Activated T-helper 1 cell treated with anti-CD3 and anti-CD28 coated beads, Interleukin-2, amount 50 U/mL, for 16 hours (primary cell): Measurements from ENCODE around the gene FMN1.

ENCODE experiments used
- DNase-seq, 2 donors: peaks; one replicate each; pipeline ENCODE4 v3.0.0-alpha.2; 2020; ENCODE audit warnings: low read depth in 1 of 2, low spot score in 1 of 2

The FMN1 gene

GRCh38 chr15:33066584-33066983 lies 127.9 kb downstream of the FMN1 start:
- no peak for DNase-seq

DNA sequence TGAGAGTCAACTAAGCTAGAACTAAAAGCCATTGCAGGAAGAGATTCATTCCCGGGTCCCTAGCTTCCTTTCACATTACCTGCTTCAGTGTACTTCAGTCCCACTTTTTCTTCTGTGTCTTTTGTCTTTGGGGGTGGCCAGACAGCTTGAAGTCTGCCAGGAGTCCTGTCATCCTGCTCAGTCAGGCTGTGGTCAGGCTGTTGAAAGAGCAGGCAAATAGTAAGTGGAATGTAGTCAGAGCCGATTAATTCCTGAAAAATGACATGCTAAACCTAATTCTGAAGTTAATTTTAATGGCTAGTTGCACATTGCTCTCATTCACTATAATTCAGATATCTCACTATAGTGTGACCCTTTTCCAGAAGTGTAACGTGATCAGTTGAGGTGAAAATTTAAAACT lies 129.6 kb downstream of the FMN1 start:
- no peak for DNase-seq

- no peak for DNase-seq
Measured at GRCh38 chr15:33059184-33059583, 135.3 kb downstream of the FMN1 start.

DNA sequence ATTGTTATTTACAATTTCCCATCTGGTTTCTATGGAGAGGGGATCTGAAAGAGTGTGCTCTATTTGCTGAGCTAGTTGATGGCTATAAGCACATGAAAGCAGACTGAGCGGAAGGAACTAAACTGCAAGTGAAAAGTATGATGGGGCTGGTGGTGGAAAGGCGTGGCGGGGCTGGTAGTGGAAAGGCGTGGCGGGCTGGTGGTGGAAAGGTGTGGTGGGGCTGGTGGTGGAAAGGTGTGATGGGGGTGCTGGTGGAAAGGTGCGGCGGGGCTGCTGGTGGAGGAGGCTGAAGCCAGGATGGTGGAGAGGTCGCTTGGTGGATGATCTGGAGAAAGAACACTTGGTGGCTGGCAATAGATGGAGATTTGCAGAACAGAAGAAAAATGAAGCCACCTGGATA lies 136.7 kb downstream of the FMN1 start:
- DNase-seq, result no peak

DNA sequence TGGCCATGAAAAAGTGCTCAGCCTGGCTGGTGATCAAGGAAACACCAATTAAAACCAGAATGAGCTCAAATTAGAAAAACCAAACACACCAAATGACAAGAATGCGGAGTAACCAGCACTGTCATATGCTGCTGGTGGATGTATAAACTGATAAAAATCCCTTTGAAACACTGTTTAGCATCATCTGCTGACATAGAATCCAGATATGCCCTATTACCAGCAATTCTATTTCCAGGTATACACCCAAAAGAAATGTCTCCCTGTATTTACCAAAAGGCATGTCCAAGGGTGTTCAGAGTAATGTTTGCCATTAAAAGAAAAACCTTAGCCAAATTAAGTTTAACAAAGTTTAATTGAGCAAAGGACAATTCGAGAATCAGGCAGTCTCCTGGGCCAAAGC lies 138.6 kb downstream of the FMN1 start:
- DNase-seq, result no peak

- DNase-seq, result no peak
Measured at GRCh38 chr15:33051528-33051927, 143.0 kb downstream of the FMN1 start.

- no peak for DNase-seq
Measured at GRCh38 chr15:33048255-33048654, 146.3 kb downstream of the FMN1 start.

GRCh38 chr15:33047077-33047476 lies 147.4 kb downstream of the FMN1 start:
- DNase-seq, result no peak

- DNase-seq, result no peak
Measured at GRCh38 chr15:33046329-33046728, 148.2 kb downstream of the FMN1 start.

- DNase-seq, result no peak
Measured at GRCh38 chr15:33045066-33045810, 149.3 kb downstream of the FMN1 start.

GRCh38 chr15:33044598-33044997 lies 149.9 kb downstream of the FMN1 start:
- no peak for DNase-seq

DNA sequence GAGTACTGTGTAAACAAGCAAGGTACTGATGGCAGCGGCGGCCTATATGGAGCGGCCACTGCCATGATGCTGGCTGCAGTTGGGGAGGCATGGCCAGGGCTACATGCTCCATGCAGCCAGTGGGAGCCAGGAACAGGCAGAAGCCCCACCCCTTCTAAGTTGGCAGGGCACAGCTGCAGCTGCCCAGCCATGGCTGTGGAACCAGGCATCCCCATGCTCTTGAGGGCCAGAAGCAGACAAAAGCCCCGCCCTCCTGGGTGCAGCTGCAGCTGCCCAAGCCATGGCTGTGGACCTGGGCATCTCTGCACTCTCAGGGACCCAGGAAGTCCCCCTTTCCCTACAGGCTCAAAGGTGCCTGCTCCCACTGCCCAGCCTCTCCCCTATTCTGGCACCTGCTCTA lies 150.9 kb downstream of the FMN1 start:
- DNase-seq, result no peak

- no peak for DNase-seq
Measured at GRCh38 chr15:33040496-33040895, 154.0 kb downstream of the FMN1 start.

DNA sequence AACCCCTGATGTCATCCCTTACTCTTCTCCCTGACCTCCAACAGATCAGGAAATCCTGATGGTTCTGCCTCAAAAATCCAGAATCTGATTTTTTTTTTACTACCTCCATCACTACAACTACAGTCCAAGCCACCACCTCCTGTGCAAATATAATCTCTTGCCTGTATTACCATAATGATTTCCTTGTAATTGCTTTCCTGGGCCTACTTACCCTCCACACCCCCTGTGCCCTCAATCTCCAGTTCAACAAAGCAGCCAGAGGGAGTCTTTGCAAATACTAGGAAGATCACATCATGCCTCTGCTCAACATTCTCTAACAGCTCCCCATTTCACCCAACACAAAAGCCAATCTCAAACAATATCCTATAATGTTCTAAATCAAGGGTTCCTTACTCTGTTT lies 159.9 kb downstream of the FMN1 start:
- DNase-seq, result no peak

DNA sequence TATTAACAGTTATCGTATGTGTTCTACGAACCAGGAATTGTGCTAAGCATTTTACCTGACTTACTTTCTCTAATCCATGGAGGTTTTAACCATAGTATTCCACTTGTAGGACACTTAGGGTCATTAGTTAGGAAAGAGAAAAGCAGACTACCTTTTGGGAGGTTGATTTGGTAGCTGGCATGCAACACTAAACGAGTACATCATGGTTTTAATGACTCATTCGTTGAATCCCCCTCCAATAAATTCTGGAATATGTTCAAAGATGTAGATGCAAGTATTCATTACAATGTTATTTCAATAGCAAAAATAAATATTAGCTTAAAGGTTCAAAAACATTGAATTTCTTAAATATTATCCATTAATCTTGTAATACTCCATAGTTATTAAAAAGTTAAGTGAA lies 162.5 kb downstream of the FMN1 start:
- no peak for DNase-seq

DNA sequence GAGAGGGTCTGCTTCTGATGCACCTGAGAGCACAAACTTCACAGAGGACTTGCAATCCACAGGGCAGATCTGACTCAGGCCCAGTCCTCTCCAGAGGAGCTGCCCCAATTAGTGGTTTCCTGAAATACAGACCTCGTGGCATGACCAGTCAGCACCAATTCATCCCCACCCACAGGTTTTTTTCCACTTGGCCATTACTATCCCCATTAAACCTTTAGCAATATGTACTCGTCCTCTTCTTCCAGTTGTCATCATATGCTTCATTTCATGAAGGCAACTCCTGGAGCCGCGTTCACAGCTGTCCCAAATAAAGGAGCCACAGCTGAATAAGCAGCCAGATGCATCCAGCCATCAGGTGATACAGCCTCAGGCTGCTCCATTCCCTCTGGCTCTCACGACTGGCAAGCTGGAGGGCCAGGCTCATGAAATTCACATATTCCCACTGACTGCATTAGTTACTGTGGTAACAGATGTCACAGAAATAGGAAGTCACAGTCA lies 163.1 kb downstream of the FMN1 start:
- no peak for DNase-seq

DNA sequence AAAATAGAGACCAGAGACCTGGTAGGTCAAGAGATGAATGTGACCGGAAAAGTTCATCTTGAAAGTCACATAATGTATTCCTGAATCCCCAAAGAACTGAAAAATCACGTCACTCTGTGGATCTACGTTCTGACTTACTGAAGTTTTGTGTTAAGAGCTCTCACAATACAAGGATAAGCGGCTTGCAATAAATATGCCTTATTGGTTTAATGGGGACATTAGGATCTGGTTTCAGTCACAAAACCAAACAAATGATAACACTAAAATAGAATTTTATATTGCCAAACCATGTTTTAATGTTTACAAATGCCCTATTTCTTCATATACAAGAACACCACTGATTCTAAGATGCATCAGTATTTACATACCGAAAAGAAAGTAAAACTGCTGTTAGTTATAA lies 164.2 kb downstream of the FMN1 start:
- no peak for DNase-seq

- DNase-seq, result no peak
Measured at GRCh38 chr15:33029109-33029652, 165.3 kb downstream of the FMN1 start.

DNA sequence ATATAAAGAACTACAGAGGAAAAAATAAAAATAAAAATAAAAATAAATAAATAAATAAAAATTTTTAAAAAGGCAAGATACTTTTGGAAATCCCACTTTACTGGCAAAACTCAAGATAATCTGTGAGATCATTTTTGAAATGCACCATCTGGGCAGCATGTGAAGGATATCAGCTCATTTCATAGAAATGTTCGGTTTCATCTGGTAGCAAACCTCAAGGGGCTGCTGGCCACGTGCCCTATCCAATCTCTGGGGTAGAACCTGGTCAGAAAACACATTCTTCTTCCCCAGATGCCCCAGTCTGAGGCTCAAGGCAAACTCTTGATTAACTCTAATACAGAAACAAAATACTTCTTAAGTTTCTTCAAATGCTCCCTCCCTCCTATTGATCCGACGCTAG lies 166.0 kb downstream of the FMN1 start:
- no peak for DNase-seq

GRCh38 chr15:33027306-33028035 lies 167.0 kb downstream of the FMN1 start:
- DNase-seq, result no peak

DNA sequence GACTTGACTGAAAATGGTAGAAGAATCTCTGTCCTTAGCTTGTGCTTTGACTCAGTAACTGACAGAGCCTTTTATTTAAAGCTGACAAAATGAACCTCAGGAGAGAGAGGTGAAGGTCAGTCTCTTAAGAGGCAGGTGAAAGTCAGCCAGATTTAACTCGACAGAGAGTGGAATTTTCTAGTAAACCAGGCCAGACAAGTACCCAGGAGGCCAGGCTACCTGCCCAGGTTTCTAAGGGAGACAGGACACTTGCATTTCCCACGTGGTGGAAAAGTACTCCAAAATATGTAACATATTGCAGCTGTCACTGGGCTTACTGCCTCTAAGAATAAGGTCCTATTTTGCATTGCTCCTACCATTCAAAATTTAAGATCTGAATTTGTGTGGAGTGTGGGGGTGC lies 167.9 kb downstream of the FMN1 start:
- DNase-seq, result no peak

DNA sequence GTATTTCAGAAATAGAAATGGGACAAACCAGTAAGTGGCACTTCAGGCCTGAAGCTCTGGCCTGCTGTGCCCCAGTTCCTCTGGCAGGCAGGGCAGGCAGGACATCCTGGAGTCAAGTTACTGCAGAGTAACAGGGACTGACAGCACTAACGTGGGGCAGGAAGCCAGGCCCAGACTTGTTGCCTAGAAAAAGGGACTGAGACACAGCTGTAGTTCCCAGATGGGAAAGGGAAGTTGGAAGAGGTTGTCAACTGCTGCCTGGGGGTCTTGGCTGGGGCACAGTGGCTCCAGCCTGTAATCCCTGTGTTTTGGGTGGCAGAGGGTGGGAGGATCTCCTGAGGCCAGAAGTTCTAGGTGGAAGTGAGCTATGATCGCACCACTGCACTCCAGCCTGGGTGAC lies 171.9 kb downstream of the FMN1 start:
- no peak for DNase-seq
